Measurements from ENCODE around the gene SUPT20H.
"Not testable (repeated sequence)": the region's sequence is repeated elsewhere in the genome, so short reads cannot be mapped to it uniquely, and the experiment has no call there.

GRCh38 chr13:37056228-37056627, 3.3 kb downstream of the SUPT20H start:
- not testable (repeated sequence) for TF ChIP-seq STAT1 (conservative IDR thresholded peaks at IDR 0.05); RAD51 (IDR thresholded peaks at IDR 0.05); POLR2A (IDR thresholded peaks at IDR 0.05; ENCODE audit: low read depth, low read length); ATF3 (IDR thresholded peaks at IDR 0.05; ENCODE audit: borderline replicate concordance, extremely low read depth, low read depth, low read length); GABPA (IDR thresholded peaks at IDR 0.05; ENCODE audit: low read depth); FOXM1 (IDR thresholded peaks at IDR 0.05; ENCODE audit: low read depth, low read length)
- TF ChIP-seq, protein P1, sequence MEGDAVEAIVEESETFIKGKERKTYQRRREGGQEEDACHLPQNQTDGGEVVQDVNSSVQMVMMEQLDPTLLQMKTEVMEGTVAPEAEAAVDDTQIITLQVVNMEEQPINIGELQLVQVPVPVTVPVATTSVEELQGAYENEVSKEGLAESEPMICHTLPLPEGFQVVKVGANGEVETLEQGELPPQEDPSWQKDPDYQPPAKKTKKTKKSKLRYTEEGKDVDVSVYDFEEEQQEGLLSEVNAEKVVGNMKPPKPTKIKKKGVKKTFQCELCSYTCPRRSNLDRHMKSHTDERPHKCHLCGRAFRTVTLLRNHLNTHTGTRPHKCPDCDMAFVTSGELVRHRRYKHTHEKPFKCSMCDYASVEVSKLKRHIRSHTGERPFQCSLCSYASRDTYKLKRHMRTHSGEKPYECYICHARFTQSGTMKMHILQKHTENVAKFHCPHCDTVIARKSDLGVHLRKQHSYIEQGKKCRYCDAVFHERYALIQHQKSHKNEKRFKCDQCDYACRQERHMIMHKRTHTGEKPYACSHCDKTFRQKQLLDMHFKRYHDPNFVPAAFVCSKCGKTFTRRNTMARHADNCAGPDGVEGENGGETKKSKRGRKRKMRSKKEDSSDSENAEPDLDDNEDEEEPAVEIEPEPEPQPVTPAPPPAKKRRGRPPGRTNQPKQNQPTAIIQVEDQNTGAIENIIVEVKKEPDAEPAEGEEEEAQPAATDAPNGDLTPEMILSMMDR (IDR thresholded peaks at IDR 0.05 in 2 of 3, conservative IDR thresholded peaks at IDR 0.05 in 1 of 3; ENCODE audit: control insufficient read depth in 2 of 3, extremely low read depth in 1 of 3, insufficient read depth in 1 of 3, low read depth in 3 of 3, low read length in 3 of 3) = not testable (repeated sequence)
- TF ChIP-seq, protein P2, sequence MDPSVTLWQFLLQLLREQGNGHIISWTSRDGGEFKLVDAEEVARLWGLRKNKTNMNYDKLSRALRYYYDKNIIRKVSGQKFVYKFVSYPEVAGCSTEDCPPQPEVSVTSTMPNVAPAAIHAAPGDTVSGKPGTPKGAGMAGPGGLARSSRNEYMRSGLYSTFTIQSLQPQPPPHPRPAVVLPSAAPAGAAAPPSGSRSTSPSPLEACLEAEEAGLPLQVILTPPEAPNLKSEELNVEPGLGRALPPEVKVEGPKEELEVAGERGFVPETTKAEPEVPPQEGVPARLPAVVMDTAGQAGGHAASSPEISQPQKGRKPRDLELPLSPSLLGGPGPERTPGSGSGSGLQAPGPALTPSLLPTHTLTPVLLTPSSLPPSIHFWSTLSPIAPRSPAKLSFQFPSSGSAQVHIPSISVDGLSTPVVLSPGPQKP (IDR thresholded peaks at IDR 0.05; ENCODE audit: low read depth, low read length) = not testable (repeated sequence)

Data from GM12878 (cell line).